Stimulated activated naive CD8-positive, alpha-beta T cell treated with anti-CD3 and anti-CD28 coated beads, Interleukin-15, Interleukin-2, amounts not matched to agents 100 ng/mL and 50 ng/mL, for 24 hours (primary cell): Measurements from ENCODE around the gene PAX5.

ENCODE experiments used
- H3K27ac Mint-ChIP-seq: one replicate; pipeline ENCODE4 v1.8.0; 2021; ENCODE audit warnings: mild to moderate bottlenecking, mixed read lengths
- H3K27me3 Mint-ChIP-seq: one replicate; pipeline ENCODE4 v1.8.0; 2021; ENCODE audit warnings: mixed read lengths
- H3K36me3 Mint-ChIP-seq: one replicate; pipeline ENCODE4 v1.8.0; 2021; ENCODE audit warnings: low read depth, mixed read lengths
- H3K4me1 Mint-ChIP-seq: one replicate; pipeline ENCODE4 v1.8.0; 2021; ENCODE audit warnings: low read depth, mixed read lengths
- H3K4me3 Mint-ChIP-seq: one replicate; pipeline ENCODE4 v1.8.0; 2021; ENCODE audit warnings: mild to moderate bottlenecking, mixed read lengths
- H3K9me3 Mint-ChIP-seq: one replicate; pipeline ENCODE4 v1.8.0; 2021; ENCODE audit warnings: mixed read lengths

Gene PAX5

GRCh38 chr9:37031902-37032301 lies 2.2 kb downstream of the PAX5 start:
- Mint-ChIP-seq H3K4me1 (peaks cover 54% of the 10 kb centered on the region), H3K4me3 (peak overlapping the region; percentile 82), H3K27ac (no peak overlapping the region), H3K9me3 (no peaks in the 10 kb centered on the region), H3K36me3 (peaks cover 6% of the 10 kb centered on the region), H3K27me3 (peaks cover 88% of the 10 kb centered on the region)

- Mint-ChIP-seq H3K9me3 (no peaks in the 10 kb centered on the region), H3K27ac (no peak overlapping the region), H3K27me3 (peaks cover 83% of the 10 kb centered on the region)
Measured at GRCh38 chr9:37031081-37031480, 3.0 kb downstream of the PAX5 start.

GRCh38 chr9:37030611-37030939 lies 3.5 kb downstream of the PAX5 start:
- no peaks in the 10 kb centered on the region for H3K36me3 Mint-ChIP-seq

More at GRCh38 chr9:37031081-37031480, 3.0 kb downstream of the PAX5 start:
- peaks cover 4% of the 10 kb centered on the region for H3K36me3 Mint-ChIP-seq
- H3K4me1 Mint-ChIP-seq: peaks cover 52% of the 10 kb centered on the region
- H3K4me3 Mint-ChIP-seq: peak overlapping the region; percentile 67

GRCh38 chr9:37029776-37030610 lies 4.1 kb downstream of the PAX5 start:
- no peaks in the 10 kb centered on the region for H3K36me3 Mint-ChIP-seq

More at GRCh38 chr9:37030611-37030939, 3.5 kb downstream of the PAX5 start:
- Mint-ChIP-seq H3K9me3 (no peaks in the 10 kb centered on the region), H3K4me3 (peak overlapping the region; percentile 67), H3K27me3 (peaks cover 83% of the 10 kb centered on the region), H3K27ac (peak overlapping the region; percentile 12), H3K4me1 (peaks cover 52% of the 10 kb centered on the region)

GRCh38 chr9:37029304-37029775 lies 4.7 kb downstream of the PAX5 start:
- Mint-ChIP-seq H3K4me3 (peak overlapping the region; percentile 67), H3K4me1 (peaks cover 51% of the 10 kb centered on the region), H3K36me3 (no peaks in the 10 kb centered on the region), H3K27me3 (peaks cover 85% of the 10 kb centered on the region), H3K27ac (peak overlapping the region; percentile 45), H3K9me3 (no peaks in the 10 kb centered on the region)

More at GRCh38 chr9:37029776-37030610, 4.1 kb downstream of the PAX5 start:
- peaks cover 82% of the 10 kb centered on the region for H3K27me3 Mint-ChIP-seq
- peak overlapping the region; percentile 67 for H3K4me3 Mint-ChIP-seq
- peak overlapping the region; percentile 12 for H3K27ac Mint-ChIP-seq
- H3K9me3 Mint-ChIP-seq: no peaks in the 10 kb centered on the region
- H3K4me1 Mint-ChIP-seq: peaks cover 51% of the 10 kb centered on the region

- Mint-ChIP-seq H3K4me3 (peak overlapping the region; percentile 85), H3K27ac (no peak overlapping the region), H3K36me3 (no peaks in the 10 kb centered on the region), H3K4me1 (peaks cover 49% of the 10 kb centered on the region), H3K9me3 (no peaks in the 10 kb centered on the region), H3K27me3 (peaks cover 86% of the 10 kb centered on the region)
Measured at GRCh38 chr9:37028420-37029031, 5.5 kb downstream of the PAX5 start.

- no peaks in the 10 kb centered on the region for H3K36me3 Mint-ChIP-seq
- H3K4me3 Mint-ChIP-seq: peak overlapping the region; percentile 85
- no peaks in the 10 kb centered on the region for H3K9me3 Mint-ChIP-seq
- peaks cover 87% of the 10 kb centered on the region for H3K27me3 Mint-ChIP-seq
- H3K4me1 Mint-ChIP-seq: peaks cover 46% of the 10 kb centered on the region
- H3K27ac Mint-ChIP-seq: peak overlapping the region; percentile 76
Measured at GRCh38 chr9:37027582-37028419, 6.3 kb downstream of the PAX5 start.

- peaks cover 86% of the 10 kb centered on the region for H3K27me3 Mint-ChIP-seq
- no peak overlapping the region for H3K27ac Mint-ChIP-seq
- peaks cover 46% of the 10 kb centered on the region for H3K4me1 Mint-ChIP-seq
- no peaks in the 10 kb centered on the region for H3K9me3 Mint-ChIP-seq
- peak overlapping the region; percentile 76 for H3K4me3 Mint-ChIP-seq
- no peaks in the 10 kb centered on the region for H3K36me3 Mint-ChIP-seq
Measured at GRCh38 chr9:37026931-37027581, 7.0 kb downstream of the PAX5 start.

- H3K9me3 Mint-ChIP-seq: no peaks in the 10 kb centered on the region
- peaks cover 81% of the 10 kb centered on the region for H3K27me3 Mint-ChIP-seq
- peak overlapping the region; percentile 71 for H3K4me3 Mint-ChIP-seq
- peak overlapping the region; percentile 64 for H3K27ac Mint-ChIP-seq
- H3K4me1 Mint-ChIP-seq: peaks cover 46% of the 10 kb centered on the region
- H3K36me3 Mint-ChIP-seq: no peaks in the 10 kb centered on the region
Measured at GRCh38 chr9:37026113-37026930, 7.7 kb downstream of the PAX5 start.

GRCh38 chr9:37025823-37026112 lies 8.3 kb downstream of the PAX5 start:
- Mint-ChIP-seq H3K4me1 (peaks cover 46% of the 10 kb centered on the region), H3K27ac (peak overlapping the region; percentile 64), H3K9me3 (no peaks in the 10 kb centered on the region), H3K27me3 (peaks cover 81% of the 10 kb centered on the region), H3K36me3 (no peaks in the 10 kb centered on the region), H3K4me3 (peak overlapping the region; percentile 71)

- H3K4me1 Mint-ChIP-seq: peaks cover 41% of the 10 kb centered on the region
- no peaks in the 10 kb centered on the region for H3K9me3 Mint-ChIP-seq
- H3K4me3 Mint-ChIP-seq: peak overlapping the region; percentile 71
- H3K27me3 Mint-ChIP-seq: peaks cover 81% of the 10 kb centered on the region
- peak overlapping the region; percentile 31 for H3K27ac Mint-ChIP-seq
- H3K36me3 Mint-ChIP-seq: no peaks in the 10 kb centered on the region
Measured at GRCh38 chr9:37025071-37025822, 8.8 kb downstream of the PAX5 start.

- no peak overlapping the region for H3K4me3 Mint-ChIP-seq
- no peaks in the 10 kb centered on the region for H3K9me3 Mint-ChIP-seq
- H3K27me3 Mint-ChIP-seq: peaks cover 53% of the 10 kb centered on the region
- no peak overlapping the region for H3K27ac Mint-ChIP-seq
- H3K36me3 Mint-ChIP-seq: peaks cover 4% of the 10 kb centered on the region
- peaks cover 6% of the 10 kb centered on the region for H3K4me1 Mint-ChIP-seq
Measured at GRCh38 chr9:37017546-37017945, 16.5 kb downstream of the PAX5 start.

GRCh38 chr9:37011530-37011929 lies 22.5 kb downstream of the PAX5 start:
- H3K36me3 Mint-ChIP-seq: peaks cover 4% of the 10 kb centered on the region
- peaks cover 30% of the 10 kb centered on the region for H3K4me1 Mint-ChIP-seq
- H3K27me3 Mint-ChIP-seq: peaks cover 33% of the 10 kb centered on the region
- no peaks in the 10 kb centered on the region for H3K9me3 Mint-ChIP-seq
- no peak overlapping the region for H3K27ac Mint-ChIP-seq
- H3K4me3 Mint-ChIP-seq: no peak overlapping the region
